Activated T-cell treated with anti-CD3 and anti-CD28 coated beads for 24 hours (primary cell): Measurements from ENCODE around the gene RAD51B.
"Not testable (repeated sequence)": the region's sequence is repeated elsewhere in the genome, so short reads cannot be mapped to it uniquely, and the experiment has no call there.

Experiments
- DNase-seq: peaks from one replicate; pipeline ENCODE4 v3.0.0-alpha.2; 2020; ENCODE audit warnings: low read depth

Gene RAD51B

GRCh38 chr14:67984274-67984673, 164.7 kb downstream of the RAD51B start:
- no peak for DNase-seq

GRCh38 chr14:67986131-67986841, 166.7 kb downstream of the RAD51B start:
- DNase-seq = no peak

GRCh38 chr14:67987606-67988005, 168.0 kb downstream of the RAD51B start:
- no peak for DNase-seq

- not testable (repeated sequence) for DNase-seq
Observed at GRCh38 chr14:67988210-67988609, 168.6 kb downstream of the RAD51B start.

- no peak for DNase-seq
Observed at GRCh38 chr14:67990576-67990975, 171.0 kb downstream of the RAD51B start.

GRCh38 chr14:67994531-67994930, 175.0 kb downstream of the RAD51B start:
- no peak for DNase-seq

- no peak for DNase-seq
Observed at GRCh38 chr14:67996235-67996634, 176.7 kb downstream of the RAD51B start.

GRCh38 chr14:67998834-67999233, 179.3 kb downstream of the RAD51B start:
- DNase-seq = no peak

GRCh38 chr14:67999290-67999689, 179.7 kb downstream of the RAD51B start:
- DNase-seq = no peak

- no peak for DNase-seq
Observed at GRCh38 chr14:67999705-68000384, 180.3 kb downstream of the RAD51B start.

- DNase-seq = no peak
Observed at GRCh38 chr14:68000511-68000910, 180.9 kb downstream of the RAD51B start.

- no peak for DNase-seq
Observed at GRCh38 chr14:68008491-68008890, 188.9 kb downstream of the RAD51B start.

- no peak for DNase-seq
Observed at GRCh38 chr14:68011406-68012028, 191.9 kb downstream of the RAD51B start.

- no peak for DNase-seq
Observed at GRCh38 chr14:68012871-68013270, 193.3 kb downstream of the RAD51B start.

GRCh38 chr14:68013326-68013725, 193.7 kb downstream of the RAD51B start:
- DNase-seq = no peak

GRCh38 chr14:68014771-68015170, 195.2 kb downstream of the RAD51B start:
- no peak for DNase-seq

- no peak for DNase-seq
Observed at GRCh38 chr14:68015356-68016254, 196.0 kb downstream of the RAD51B start.

GRCh38 chr14:68016255-68016914, 196.8 kb downstream of the RAD51B start:
- no peak for DNase-seq

- DNase-seq = no peak
Observed at GRCh38 chr14:68018598-68018997, 199.0 kb downstream of the RAD51B start.

- no peak for DNase-seq
Observed at GRCh38 chr14:68020493-68020892, 200.9 kb downstream of the RAD51B start.

GRCh38 chr14:68020999-68021663, 201.6 kb downstream of the RAD51B start:
- DNase-seq = no peak
